Erythroblast (primary cell): ENCODE data around the gene COA1.

Experiments used
- GATA1 ChIP-seq: IDR thresholded peaks from 2 replicates; pipeline ENCODE4 v1.6.1; 2011; ENCODE audit warnings: low read depth, mild to moderate bottlenecking, control low read depth, low read length, moderate library complexity
- POLR2A ChIP-seq: IDR thresholded peaks from 2 replicates; pipeline ENCODE4 v1.6.1; 2011; ENCODE audit warnings: mild to moderate bottlenecking, low read length

DNA sequence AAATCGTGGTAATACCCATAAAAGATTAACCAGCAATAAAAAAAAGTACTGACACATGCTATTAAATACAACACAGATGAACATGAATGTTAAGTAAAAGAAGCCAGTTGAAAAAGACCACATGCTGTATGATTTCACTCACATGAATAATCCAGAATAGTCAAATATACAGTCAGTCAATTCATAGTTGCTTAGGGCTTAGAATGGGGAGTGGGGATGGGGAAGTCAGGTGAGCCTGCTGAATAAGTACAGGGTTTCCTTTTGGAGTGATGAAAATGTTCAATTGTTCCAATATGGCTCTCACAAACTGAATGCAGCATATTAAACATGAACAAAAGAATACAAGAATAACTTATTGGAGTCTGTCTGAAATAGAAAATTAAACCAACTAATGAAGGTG is 1.8 kb downstream of the COA1 start:
- TF ChIP-seq POLR2A (no peak), GATA1 (no peak)
